HEK293 (cell line): Measurements from ENCODE around the gene ZNF608.

Source experiments
- BCL11A ChIP-seq: fragments of 450-650 bp; formaldehyde crosslinking; IDR thresholded peaks from 2 replicates; pipeline ENCODE4 v1.5.1; 2016; ENCODE audit warnings: low read depth, missing biosample characterization, missing genetic modification characterization
- GFI1B ChIP-seq: fragments of 450-650 bp; formaldehyde crosslinking; IDR thresholded peaks from 2 replicates; pipeline ENCODE4 v1.5.1; 2016; ENCODE audit warnings: missing biosample characterization, missing genetic modification characterization
- HIC1 ChIP-seq: fragments of 450-650 bp; formaldehyde crosslinking; IDR thresholded peaks from 2 replicates; pipeline ENCODE4 v1.5.1; 2016; ENCODE audit warnings: missing biosample characterization, missing genetic modification characterization
- IKZF3 ChIP-seq: fragments of 450-650 bp; IDR thresholded peaks from 2 replicates; pipeline ENCODE4 v1.5.0; 2018; ENCODE audit warnings: missing biosample characterization, mild to moderate bottlenecking, missing genetic modification characterization, moderate library complexity
- KLF9 ChIP-seq: fragments of 450-650 bp; formaldehyde crosslinking; IDR thresholded peaks from 2 replicates; pipeline ENCODE4 v1.5.1; 2016; ENCODE audit warnings: missing biosample characterization, missing genetic modification characterization, low read depth
- PRDM6 ChIP-seq: fragments of 450-650 bp; formaldehyde crosslinking; IDR thresholded peaks from 2 replicates; pipeline ENCODE4 v1.5.1; 2017; ENCODE audit warnings: missing biosample characterization, missing genetic modification characterization
- REST ChIP-seq: fragments of 450-650 bp; formaldehyde crosslinking; IDR thresholded peaks from 2 replicates; pipeline ENCODE4 v1.5.1; 2016; ENCODE audit warnings: missing biosample characterization, missing genetic modification characterization
- SP3 ChIP-seq: fragments of 450-650 bp; formaldehyde crosslinking; IDR thresholded peaks from 2 replicates; pipeline ENCODE4 v1.5.1; 2016; ENCODE audit warnings: missing biosample characterization, missing genetic modification characterization
- TCF7L2 ChIP-seq: IDR thresholded peaks from 2 replicates; pipeline ENCODE4 v1.6.1; 2011; ENCODE audit warnings: low read depth, mild to moderate bottlenecking, inconsistent platforms, low read length, moderate library complexity, borderline replicate concordance
- TRIM28 ChIP-seq: IDR thresholded peaks from 2 replicates; pipeline ENCODE4 v1.6.1; 2011; ENCODE audit warnings: low read length, control low read depth, borderline replicate concordance
- ZBTB48 ChIP-seq: fragments of 450-650 bp; formaldehyde crosslinking; IDR thresholded peaks from 2 replicates; pipeline ENCODE4 v1.5.1; 2016; ENCODE audit warnings: missing biosample characterization, missing genetic modification characterization
- ZNF114 ChIP-seq: fragments of 450-650 bp; formaldehyde crosslinking; IDR thresholded peaks from 2 replicates; pipeline ENCODE4 v1.5.0; 2017; ENCODE audit warnings: missing biosample characterization, missing genetic modification characterization
- ZNF19 ChIP-seq: fragments of 450-650 bp; formaldehyde crosslinking; IDR thresholded peaks from 2 replicates; pipeline ENCODE4; 2016; ENCODE audit warnings: missing biosample characterization, missing genetic modification characterization, low read depth
- ZNF335 ChIP-seq: fragments of 450-650 bp; formaldehyde crosslinking; conservative IDR thresholded peaks from 2 replicates; pipeline ENCODE4 v1.5.1; 2016; ENCODE audit warnings: missing biosample characterization, missing genetic modification characterization
- ZNF398 ChIP-seq: fragments of 450-650 bp; formaldehyde crosslinking; IDR thresholded peaks from 2 replicates; pipeline ENCODE4 v1.5.1; 2017; ENCODE audit warnings: missing biosample characterization, missing genetic modification characterization
- ZNF48 ChIP-seq: fragments of 450-650 bp; formaldehyde crosslinking; IDR thresholded peaks from 2 replicates; pipeline ENCODE4 v1.5.1; 2016; ENCODE audit warnings: missing biosample characterization, missing genetic modification characterization
- ZNF501 ChIP-seq: fragments of 450-650 bp; formaldehyde crosslinking; IDR thresholded peaks from 2 replicates; pipeline ENCODE4 v1.5.1; 2016; ENCODE audit warnings: missing biosample characterization, missing genetic modification characterization
- ZNF518A ChIP-seq: fragments of 450-650 bp; formaldehyde crosslinking; conservative IDR thresholded peaks from 2 replicates; pipeline ENCODE4 v1.5.1; 2016; ENCODE audit warnings: low read depth, missing biosample characterization, missing genetic modification characterization
- ZNF555 ChIP-seq: fragments of 450-650 bp; formaldehyde crosslinking; conservative IDR thresholded peaks from 2 replicates; pipeline ENCODE4 v1.5.1; 2017; ENCODE audit warnings: missing biosample characterization, mild to moderate bottlenecking, missing genetic modification characterization, inconsistent platforms
- ZNF596 ChIP-seq: fragments of 450-650 bp; IDR thresholded peaks from 2 replicates; pipeline ENCODE4 v1.5.0; 2018; ENCODE audit warnings: missing biosample characterization, mild to moderate bottlenecking, missing genetic modification characterization, moderate library complexity
- ZNF600 ChIP-seq: fragments of 450-650 bp; formaldehyde crosslinking; IDR thresholded peaks from 2 replicates; pipeline ENCODE4 v1.5.1; 2016; ENCODE audit warnings: missing biosample characterization, missing genetic modification characterization
- ZNF626 ChIP-seq: fragments of 450-650 bp; sonication (Bioruptor Pico); formaldehyde crosslinking; IDR thresholded peaks from 2 replicates; pipeline ENCODE4 v1.5.1; 2018; ENCODE audit warnings: missing biosample characterization, missing genetic modification characterization, inconsistent platforms
- ZSCAN4 ChIP-seq: fragments of 450-650 bp; formaldehyde crosslinking; IDR thresholded peaks from 2 replicates; pipeline ENCODE4 v1.5.1; 2017; ENCODE audit warnings: missing biosample characterization, missing genetic modification characterization

ZNF608 gene

GRCh38 chr5:124790895-124791732 is 44.7 kb upstream of the ZNF608 start (continued):
- peak; percentile 90 for TF ChIP-seq ZBTB48
- TF ChIP-seq ZNF114 = no peak
- no peak for TF ChIP-seq ZNF600
- TF ChIP-seq GFI1B (tag by site-specific recombination) = peak; percentile 34
- TF ChIP-seq REST = 0 out of 2 replicates have a peak, but pooled peaks have one; percentile 10
- peak; percentile 27 for TF ChIP-seq ZNF518A (tag by site-specific recombination)
- TF ChIP-seq HIC1 (tag by site-specific recombination) = peak; percentile 64
- TF ChIP-seq TRIM28 = peak; percentile 74; the same call in 1 of the 2 replicates
- TF ChIP-seq TCF7L2 = peak; percentile 65
- TF ChIP-seq ZNF19 = peak; percentile 9; the same call in 1 of the 2 replicates
- peak; percentile 99 for TF ChIP-seq PRDM6 (tag by site-specific recombination)
- TF ChIP-seq ZNF501 (tag by site-specific recombination) = 0 out of 2 replicates have a peak, but pooled peaks have one; percentile 24
- peak; percentile 35; the same call in 1 of the 2 replicates for TF ChIP-seq ZSCAN4
- TF ChIP-seq ZNF48 (tag by site-specific recombination) = no peak
- no peak for TF ChIP-seq ZNF555 (tag by site-specific recombination)
- peak; percentile 64 for TF ChIP-seq ZNF335
- TF ChIP-seq IKZF3 (tag by site-specific recombination) = peak; percentile 86; the same call in 1 of the 2 replicates
- peak; percentile 77 for TF ChIP-seq BCL11A
- peak; percentile 53; the same call in 1 of the 2 replicates for TF ChIP-seq ZNF596
- peak; percentile 85 for TF ChIP-seq ZNF398 (tag by site-specific recombination)
- TF ChIP-seq ZNF626 (tag by site-specific recombination) = no peak
- no peak; the same call in 1 of the 2 replicates for TF ChIP-seq KLF9 (tag by site-specific recombination)
- TF ChIP-seq SP3 (tag by site-specific recombination) = no peak
